ENCODE measurements around the gene RPAIN.

The RPAIN gene

GRCh38 chr17:5419959-5420653 is at the start of gene RPAIN:
RPAIN (plus strand) TSS chr17:5420182; CDS start chr17:5420211, 29 bp downstream.
- H3K4me1 Mint-ChIP-seq: peaks cover 21% of the 10 kb centered on the region
- peak; percentile 61 for ATAC-seq (ENCODE audit: low read depth)
- no peaks in the 10 kb centered on the region for H3K27me3 Mint-ChIP-seq
- H3K36me3 Mint-ChIP-seq: peaks cover 10% of the 10 kb centered on the region
- H3K27ac Mint-ChIP-seq: peak within 1 kb of the TSS; percentile 98
- DNase-seq (ENCODE audit: low spot score in 2 of 2): peak in 1 of 2 donors; percentile 78
- no peaks in the 10 kb centered on the region for H3K9me3 Mint-ChIP-seq
- peak within 1 kb of the TSS; percentile 98 for H3K4me3 Mint-ChIP-seq

DNA sequence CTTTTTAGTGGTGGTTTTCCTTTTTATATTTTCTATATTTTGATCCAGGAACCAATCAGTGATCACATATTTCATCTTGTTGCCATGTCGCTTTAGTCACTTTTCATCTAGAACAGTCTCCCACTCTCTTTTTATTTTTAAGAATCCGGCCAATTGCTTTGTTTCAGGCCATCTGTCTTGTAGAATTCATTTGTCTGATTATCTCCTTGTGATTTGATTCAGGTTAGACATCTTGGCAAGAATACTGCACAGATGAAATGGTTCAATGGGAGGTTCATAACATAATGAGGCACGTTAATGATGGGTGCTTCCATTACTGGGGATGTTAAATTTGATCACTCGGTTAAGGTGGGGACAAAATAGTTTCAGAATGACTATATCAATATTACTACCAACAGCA is 49.6 kb upstream of the RPAIN start:
- no peak for DNase-seq (ENCODE audit: low spot score in 2 of 2)
- peak overlapping the region; percentile 31 for H3K27ac Mint-ChIP-seq
- peaks cover 4% of the 10 kb centered on the region for H3K4me1 Mint-ChIP-seq
- H3K9me3 Mint-ChIP-seq: no peaks in the 10 kb centered on the region
- H3K4me3 Mint-ChIP-seq: no peak overlapping the region
- no peak for ATAC-seq (ENCODE audit: low read depth)
- no peaks in the 10 kb centered on the region for H3K27me3 Mint-ChIP-seq
- peaks cover 34% of the 10 kb centered on the region for H3K36me3 Mint-ChIP-seq

DNA sequence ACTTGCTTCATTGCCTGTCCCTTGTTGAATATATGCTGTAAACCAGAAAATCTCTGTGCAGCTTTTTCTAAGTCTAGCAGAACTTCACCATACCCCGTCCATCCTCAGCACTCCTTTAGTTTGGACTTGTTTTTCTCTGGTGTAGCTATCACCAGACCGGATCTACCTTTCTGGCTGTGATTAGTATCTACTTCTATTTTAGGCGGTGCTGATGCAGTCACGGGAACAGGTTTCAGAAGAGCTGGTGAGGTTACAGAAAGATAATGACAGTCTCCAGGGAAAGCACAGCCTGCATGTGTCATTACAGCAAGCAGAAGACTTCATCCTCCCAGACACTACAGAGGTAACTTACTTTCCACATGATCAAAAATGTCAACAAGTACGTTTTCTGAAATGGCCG is 46.9 kb upstream of the RPAIN start:
- no peak for DNase-seq (ENCODE audit: low spot score in 2 of 2)
- Mint-ChIP-seq H3K4me3 (no peak overlapping the region), H3K4me1 (peaks cover 2% of the 10 kb centered on the region), H3K36me3 (peaks cover 37% of the 10 kb centered on the region), H3K27ac (peak overlapping the region; percentile 56), H3K9me3 (no peaks in the 10 kb centered on the region), H3K27me3 (no peaks in the 10 kb centered on the region)
- peak; percentile 59 for ATAC-seq (ENCODE audit: low read depth)

GRCh38 chr17:5378566-5379207 is 41.3 kb upstream of the RPAIN start:
- H3K4me1 Mint-ChIP-seq: peaks cover 4% of the 10 kb centered on the region
- peaks cover 47% of the 10 kb centered on the region for H3K36me3 Mint-ChIP-seq
- ATAC-seq (ENCODE audit: low read depth): no peak
- H3K27me3 Mint-ChIP-seq: no peaks in the 10 kb centered on the region
- no peak overlapping the region for H3K4me3 Mint-ChIP-seq
- H3K9me3 Mint-ChIP-seq: no peaks in the 10 kb centered on the region
- no peak for DNase-seq (ENCODE audit: low spot score in 2 of 2)
- peak overlapping the region; percentile 68 for H3K27ac Mint-ChIP-seq

GRCh38 chr17:5379351-5380107 is 40.5 kb upstream of the RPAIN start:
- Mint-ChIP-seq H3K4me1 (peaks cover 4% of the 10 kb centered on the region), H3K27ac (peak overlapping the region; percentile 68), H3K4me3 (no peak overlapping the region), H3K36me3 (peaks cover 45% of the 10 kb centered on the region), H3K27me3 (no peaks in the 10 kb centered on the region), H3K9me3 (no peaks in the 10 kb centered on the region)
- DNase-seq (ENCODE audit: low spot score in 2 of 2) (no peak), ATAC-seq (ENCODE audit: low read depth) (no peak)

- Mint-ChIP-seq H3K4me3 (no peak overlapping the region), H3K27ac (peak overlapping the region; percentile 68), H3K36me3 (peaks cover 43% of the 10 kb centered on the region)
Measured at GRCh38 chr17:5380491-5381135, 39.4 kb upstream of the RPAIN start.

DNA sequence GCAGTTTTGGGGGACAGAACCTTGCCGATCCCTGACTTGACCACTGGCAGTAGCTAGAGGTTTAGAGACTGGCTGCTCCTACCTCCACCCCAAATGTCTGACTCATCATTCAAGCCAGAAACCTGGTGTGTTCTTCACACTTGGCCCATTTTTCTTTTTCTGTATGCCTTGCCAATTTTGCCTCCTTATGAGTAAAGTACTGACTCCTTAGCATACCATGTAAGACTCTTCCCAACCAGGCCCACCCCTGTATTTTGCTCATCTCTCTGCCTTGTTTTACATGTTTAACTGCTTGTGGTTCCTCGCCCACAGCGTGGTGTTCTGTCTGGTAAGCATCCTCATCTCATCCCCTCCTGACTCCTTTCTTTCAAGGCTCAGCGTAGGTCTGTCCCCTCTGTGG is 38.4 kb upstream of the RPAIN start:
- Mint-ChIP-seq H3K4me1 (peaks cover 4% of the 10 kb centered on the region), H3K27me3 (no peaks in the 10 kb centered on the region), H3K9me3 (no peaks in the 10 kb centered on the region), H3K36me3 (peaks cover 43% of the 10 kb centered on the region), H3K27ac (peak overlapping the region; percentile 26), H3K4me3 (no peak overlapping the region)
- DNase-seq (ENCODE audit: low spot score in 2 of 2): no peak
- ATAC-seq (ENCODE audit: low read depth): no peak

More at GRCh38 chr17:5380491-5381135, 39.4 kb upstream of the RPAIN start:
- DNase-seq (ENCODE audit: low spot score in 2 of 2) (no peak), ATAC-seq (ENCODE audit: low read depth) (no peak)
- H3K4me1 Mint-ChIP-seq: peaks cover 4% of the 10 kb centered on the region
- no peaks in the 10 kb centered on the region for H3K9me3 Mint-ChIP-seq
- no peaks in the 10 kb centered on the region for H3K27me3 Mint-ChIP-seq

DNA sequence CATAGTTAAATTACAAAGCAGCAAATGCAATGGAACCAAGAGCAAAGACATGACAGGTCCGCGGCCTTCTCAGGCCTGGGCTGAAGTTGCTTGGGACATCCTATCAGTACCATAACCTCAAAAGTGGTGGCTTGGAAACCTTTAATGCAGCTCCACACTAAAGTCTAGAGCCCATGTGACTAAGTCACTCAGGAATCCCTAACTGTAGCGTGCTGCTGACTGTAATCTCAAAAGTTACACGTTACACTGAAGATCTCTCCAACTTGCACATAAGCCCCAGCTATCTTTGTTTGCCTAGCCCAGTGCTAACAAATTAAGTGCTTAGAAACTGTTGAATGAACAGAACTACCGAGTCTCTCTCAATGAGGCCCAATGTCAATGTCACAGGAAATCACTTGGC is 28.3 kb upstream of the RPAIN start:
- Mint-ChIP-seq H3K36me3 (peaks cover 39% of the 10 kb centered on the region), H3K27ac (no peak overlapping the region), H3K9me3 (no peaks in the 10 kb centered on the region), H3K27me3 (no peaks in the 10 kb centered on the region), H3K4me1 (no peaks in the 10 kb centered on the region), H3K4me3 (no peak overlapping the region)
- DNase-seq (ENCODE audit: low spot score in 2 of 2) (no peak), ATAC-seq (ENCODE audit: low read depth) (no peak)

- no peaks in the 10 kb centered on the region for H3K9me3 Mint-ChIP-seq
- H3K27ac Mint-ChIP-seq: no peak overlapping the region
- H3K4me1 Mint-ChIP-seq: no peaks in the 10 kb centered on the region
- DNase-seq (ENCODE audit: low spot score in 2 of 2): no peak
- no peaks in the 10 kb centered on the region for H3K27me3 Mint-ChIP-seq
- ATAC-seq (ENCODE audit: low read depth): peak; percentile 3
- H3K36me3 Mint-ChIP-seq: peaks cover 31% of the 10 kb centered on the region
- H3K4me3 Mint-ChIP-seq: no peak overlapping the region
Measured at GRCh38 chr17:5396612-5397011, 23.4 kb upstream of the RPAIN start.

DNA sequence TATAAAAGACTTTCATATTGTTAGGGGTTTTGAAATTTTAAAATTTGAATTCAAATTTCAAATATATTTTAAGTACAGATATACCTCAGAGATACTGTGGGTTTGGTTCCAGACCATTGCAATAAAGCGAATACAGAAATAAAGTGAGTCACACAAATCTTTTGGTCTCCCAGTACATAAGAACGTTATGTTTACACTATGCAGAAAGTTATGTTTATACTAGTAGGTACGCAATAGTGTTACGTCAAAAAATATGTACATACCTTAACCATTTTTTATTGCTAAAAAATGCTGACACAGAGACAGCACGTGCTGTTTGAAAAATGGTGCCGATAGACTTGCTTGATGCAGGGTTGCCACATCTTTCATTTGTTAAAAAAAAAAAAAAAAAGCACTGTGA is 20.2 kb upstream of the RPAIN start:
- Mint-ChIP-seq H3K27ac (no peak overlapping the region), H3K4me3 (no peak overlapping the region), H3K36me3 (peaks cover 19% of the 10 kb centered on the region), H3K27me3 (no peaks in the 10 kb centered on the region), H3K9me3 (no peaks in the 10 kb centered on the region), H3K4me1 (no peaks in the 10 kb centered on the region)
- ATAC-seq (ENCODE audit: low read depth) (no peak), DNase-seq (ENCODE audit: low spot score in 2 of 2) (no peak)

GRCh38 chr17:5405400-5405799 is 14.6 kb upstream of the RPAIN start:
- Mint-ChIP-seq H3K9me3 (no peaks in the 10 kb centered on the region), H3K27me3 (no peaks in the 10 kb centered on the region), H3K4me1 (peaks cover 6% of the 10 kb centered on the region), H3K27ac (no peak overlapping the region), H3K4me3 (no peak overlapping the region), H3K36me3 (peaks cover 20% of the 10 kb centered on the region)
- ATAC-seq (ENCODE audit: low read depth) (no peak), DNase-seq (ENCODE audit: low spot score in 2 of 2) (no peak)

DNA sequence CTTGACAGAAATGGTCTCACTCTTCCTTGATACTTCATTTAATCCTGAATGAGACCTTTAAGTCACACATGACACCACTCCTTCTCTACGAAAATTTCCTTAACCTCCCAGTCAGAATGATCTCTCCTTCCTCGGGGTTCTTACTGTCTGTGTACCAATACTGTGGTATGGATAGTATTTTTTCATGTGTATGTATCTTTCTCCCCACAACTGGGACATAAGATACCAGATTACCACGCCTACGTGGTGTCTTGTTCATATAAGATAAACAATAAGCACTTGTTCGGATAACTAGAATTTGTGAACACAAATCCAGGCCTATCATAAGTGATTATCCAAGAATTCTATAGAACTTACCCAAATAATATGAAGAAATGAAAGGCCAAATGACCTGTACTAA is 11.8 kb upstream of the RPAIN start:
- Mint-ChIP-seq H3K9me3 (no peaks in the 10 kb centered on the region), H3K27me3 (no peaks in the 10 kb centered on the region), H3K4me3 (no peak overlapping the region), H3K27ac (no peak overlapping the region), H3K4me1 (peaks cover 23% of the 10 kb centered on the region), H3K36me3 (peaks cover 36% of the 10 kb centered on the region)
- DNase-seq (ENCODE audit: low spot score in 2 of 2) (no peak), ATAC-seq (ENCODE audit: low read depth) (no peak)

GRCh38 chr17:5410594-5411272 is 9.2 kb upstream of the RPAIN start:
- ATAC-seq (ENCODE audit: low read depth) (no peak), DNase-seq (ENCODE audit: low spot score in 2 of 2) (no peak)
- H3K27me3 Mint-ChIP-seq: no peaks in the 10 kb centered on the region
- peak overlapping the region; percentile 67 for H3K27ac Mint-ChIP-seq
- peaks cover 29% of the 10 kb centered on the region for H3K4me1 Mint-ChIP-seq
- no peak overlapping the region for H3K4me3 Mint-ChIP-seq
- peaks cover 35% of the 10 kb centered on the region for H3K36me3 Mint-ChIP-seq
- H3K9me3 Mint-ChIP-seq: no peaks in the 10 kb centered on the region

All from memory B cell (primary cell).